Measurements from ENCODE around the gene WHRN. TPM values are rescaled to one million over a fixed set of nuclear protein-coding genes. Genes with fewer than 3 reads are reported as not detected.

The WHRN gene
- polyA plus RNA-seq, 4 donors = 6.9 to 15.9 (median 8.3) TPM

GRCh38 chr9:114427644-114428043 lies 77.6 kb downstream of the WHRN start:
- no peak for DNase-seq (ENCODE audit: low read depth in 4 of 4, low spot score in 3 of 4)

GRCh38 chr9:114426046-114426948 lies 79.0 kb downstream of the WHRN start:
- DNase-seq (ENCODE audit: low read depth in 4 of 4, low spot score in 3 of 4) = no peak

GRCh38 chr9:114425126-114425525 lies 80.1 kb downstream of the WHRN start:
- DNase-seq (ENCODE audit: low read depth in 4 of 4, low spot score in 3 of 4) = no peak

- DNase-seq (ENCODE audit: low read depth in 4 of 4, low spot score in 3 of 4) = no peak
These were observed 81.1 kb downstream of the WHRN start for GRCh38 chr9:114424126-114424525.

GRCh38 chr9:114423181-114423580 lies 82.1 kb downstream of the WHRN start:
- DNase-seq (ENCODE audit: low read depth in 4 of 4, low spot score in 3 of 4) = no peak

GRCh38 chr9:114421147-114421546 lies 84.1 kb downstream of the WHRN start:
- DNase-seq (ENCODE audit: low read depth in 4 of 4, low spot score in 3 of 4) = no peak

- no peak for DNase-seq (ENCODE audit: low read depth in 4 of 4, low spot score in 3 of 4)
These were observed 85.5 kb downstream of the WHRN start for GRCh38 chr9:114419796-114420195.

- no peak for DNase-seq (ENCODE audit: low read depth in 4 of 4, low spot score in 3 of 4)
These were observed 87.2 kb downstream of the WHRN start for GRCh38 chr9:114418053-114418452.

GRCh38 chr9:114417511-114417910 lies 87.8 kb downstream of the WHRN start:
- DNase-seq (ENCODE audit: low read depth in 4 of 4, low spot score in 3 of 4) = no peak

- no peak for DNase-seq (ENCODE audit: low read depth in 4 of 4, low spot score in 3 of 4)
These were observed 88.4 kb downstream of the WHRN start for GRCh38 chr9:114416906-114417305.

GRCh38 chr9:114416290-114416689 lies 89.0 kb downstream of the WHRN start:
- DNase-seq (ENCODE audit: low read depth in 4 of 4, low spot score in 3 of 4) = no peak

GRCh38 chr9:114414346-114414745 lies 90.9 kb downstream of the WHRN start:
- no peak for DNase-seq (ENCODE audit: low read depth in 4 of 4, low spot score in 3 of 4)

- DNase-seq (ENCODE audit: low read depth in 4 of 4, low spot score in 3 of 4) = no peak
These were observed 91.4 kb downstream of the WHRN start for GRCh38 chr9:114413861-114414301.

GRCh38 chr9:114412048-114412683 lies 93.1 kb downstream of the WHRN start:
- DNase-seq (ENCODE audit: low read depth in 4 of 4, low spot score in 3 of 4) = no peak

- no peak for DNase-seq (ENCODE audit: low read depth in 4 of 4, low spot score in 3 of 4)
These were observed 93.8 kb downstream of the WHRN start for GRCh38 chr9:114411452-114411851.

- no peak for DNase-seq (ENCODE audit: low read depth in 4 of 4, low spot score in 3 of 4)
These were observed 94.4 kb downstream of the WHRN start for GRCh38 chr9:114410910-114411309.

- DNase-seq (ENCODE audit: low read depth in 4 of 4, low spot score in 3 of 4) = no peak
These were observed 95.4 kb downstream of the WHRN start for GRCh38 chr9:114409842-114410241.

- DNase-seq (ENCODE audit: low read depth in 4 of 4, low spot score in 3 of 4) = no peak
These were observed 96.0 kb downstream of the WHRN start for GRCh38 chr9:114409103-114409780.

GRCh38 chr9:114408645-114409044 lies 96.6 kb downstream of the WHRN start:
- DNase-seq (ENCODE audit: low read depth in 4 of 4, low spot score in 3 of 4) = no peak

- DNase-seq (ENCODE audit: low read depth in 4 of 4, low spot score in 3 of 4) = no peak
These were observed 97.4 kb downstream of the WHRN start for GRCh38 chr9:114407889-114408288.

GRCh38 chr9:114406441-114406840 lies 98.8 kb downstream of the WHRN start:
- DNase-seq (ENCODE audit: low read depth in 4 of 4, low spot score in 3 of 4) = no peak
